Mesothelial cell of epicardium (in vitro differentiated cells): ENCODE measurements around the gene BMAL1. TPM values are rescaled to one million over a fixed set of nuclear protein-coding genes. Genes with fewer than 3 reads are reported as not detected.

Experiments
- DNase-seq, 2 experiments: peaks; one replicate each; pipeline ENCODE4 v3.0.0; 2021; ENCODE audit warnings: low spot score in 2 of 2; ENCODE audit not compliant: unreplicated experiment in 2 of 2
- H3K27ac Mint-ChIP-seq: 2 replicates; pipeline ENCODE4 v1.8.0; 2021; ENCODE audit warnings: mixed read lengths
- H3K27me3 Mint-ChIP-seq: 2 replicates; pipeline ENCODE4 v1.8.0; 2021; ENCODE audit warnings: low read depth, mixed read lengths
- H3K36me3 Mint-ChIP-seq: 2 replicates; pipeline ENCODE4 v1.8.0; 2021; ENCODE audit warnings: mixed read lengths
- H3K4me1 Mint-ChIP-seq: 2 replicates; pipeline ENCODE4 v1.8.0; 2021; ENCODE audit warnings: mixed read lengths
- H3K4me3 Mint-ChIP-seq: 2 replicates; pipeline ENCODE4 v1.8.0; 2021; ENCODE audit warnings: mild to moderate bottlenecking, moderate library complexity, mixed read lengths
- H3K9me3 Mint-ChIP-seq: 2 replicates; pipeline ENCODE4 v1.8.0; 2021; ENCODE audit warnings: mixed read lengths
- CTCF ChIP-seq: fragments of 200-600 bp; sonication (generic); IDR thresholded peaks from one replicate; pipeline ENCODE4 v1.5.0; 2021; ENCODE audit warnings: antibody characterized with exemption; ENCODE audit not compliant: unreplicated experiment
- total RNA-seq: library from RNA; stranded (reverse); gene quantifications from 3 replicates; pipeline ENCODE4 v1.2.1, GENCODE V29; 2021

Gene BMAL1
- total RNA-seq, 1 donor from 2014 or later = 6.7 TPM

GRCh38 chr11:13313005-13313819 lies 35.6 kb downstream of the BMAL1 start:
- no peak overlapping the region for H3K27ac Mint-ChIP-seq
- no peak for TF ChIP-seq CTCF

GRCh38 chr11:13314676-13315394 lies 37.2 kb downstream of the BMAL1 start:
- H3K9me3 Mint-ChIP-seq = no peaks in the 10 kb centered on the region
- peaks cover 11% of the 10 kb centered on the region for H3K4me1 Mint-ChIP-seq
- no peak for DNase-seq
- no peaks in the 10 kb centered on the region for H3K27me3 Mint-ChIP-seq
- H3K4me3 Mint-ChIP-seq = no peak overlapping the region
- H3K27ac Mint-ChIP-seq = no peak overlapping the region
- H3K36me3 Mint-ChIP-seq = no peaks in the 10 kb centered on the region
- TF ChIP-seq CTCF = no peak

More at GRCh38 chr11:13313005-13313819, 35.6 kb downstream of the BMAL1 start:
- DNase-seq = no peak
- no peaks in the 10 kb centered on the region for H3K36me3 Mint-ChIP-seq
- H3K4me3 Mint-ChIP-seq = no peak overlapping the region
- H3K9me3 Mint-ChIP-seq = no peaks in the 10 kb centered on the region
- H3K4me1 Mint-ChIP-seq = peaks cover 11% of the 10 kb centered on the region
- H3K27me3 Mint-ChIP-seq = no peaks in the 10 kb centered on the region

DNA sequence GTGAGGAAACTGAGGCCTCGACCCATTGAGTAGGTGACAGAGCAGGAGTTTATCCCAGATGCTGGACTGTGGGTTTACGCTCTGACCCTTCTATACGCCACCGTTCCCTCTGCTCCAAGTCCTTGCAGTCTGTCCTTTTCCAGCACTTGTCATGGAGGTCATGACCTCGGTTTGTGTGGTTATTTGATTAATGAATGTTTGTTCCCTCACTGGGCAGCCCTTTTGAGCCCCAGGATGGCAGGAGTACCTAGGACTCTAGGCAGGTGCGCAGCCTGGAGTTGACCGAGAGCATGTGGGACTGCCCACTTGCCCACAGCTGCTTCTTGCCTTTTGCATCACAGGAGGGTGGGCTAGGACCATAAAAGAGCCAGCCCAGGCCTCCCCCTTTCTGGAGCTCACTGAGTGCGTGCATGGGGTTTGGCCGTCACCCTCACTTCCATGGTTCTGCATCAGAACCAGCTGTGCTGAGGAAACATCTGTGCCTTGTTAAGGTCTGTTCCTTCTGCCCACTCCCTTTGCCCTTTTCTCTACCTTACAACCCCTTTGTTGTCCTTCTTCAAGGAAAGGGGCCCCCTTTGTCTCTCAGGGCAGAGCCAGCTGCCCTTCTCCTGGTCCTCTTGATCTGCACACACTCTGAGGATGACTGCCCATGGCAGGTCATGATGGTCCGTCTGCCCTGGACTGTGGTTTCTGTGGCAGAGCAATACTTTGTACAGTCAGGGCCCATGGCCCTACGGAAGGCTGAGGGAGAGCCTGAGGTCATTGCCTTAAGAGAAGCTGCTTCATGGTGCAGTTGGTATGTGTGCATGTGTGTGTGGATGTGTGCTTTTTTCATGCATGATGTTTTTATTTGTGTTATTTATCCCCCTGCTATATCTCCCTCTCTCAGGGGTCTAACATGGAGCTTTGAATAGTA lies 38.2 kb downstream of the BMAL1 start:
- Mint-ChIP-seq H3K9me3 (no peaks in the 10 kb centered on the region), H3K27ac (no peak overlapping the region), H3K4me1 (peaks cover 11% of the 10 kb centered on the region), H3K27me3 (no peaks in the 10 kb centered on the region), H3K4me3 (no peak overlapping the region), H3K36me3 (no peaks in the 10 kb centered on the region)
- no peak for TF ChIP-seq CTCF
- DNase-seq = no peak

DNA sequence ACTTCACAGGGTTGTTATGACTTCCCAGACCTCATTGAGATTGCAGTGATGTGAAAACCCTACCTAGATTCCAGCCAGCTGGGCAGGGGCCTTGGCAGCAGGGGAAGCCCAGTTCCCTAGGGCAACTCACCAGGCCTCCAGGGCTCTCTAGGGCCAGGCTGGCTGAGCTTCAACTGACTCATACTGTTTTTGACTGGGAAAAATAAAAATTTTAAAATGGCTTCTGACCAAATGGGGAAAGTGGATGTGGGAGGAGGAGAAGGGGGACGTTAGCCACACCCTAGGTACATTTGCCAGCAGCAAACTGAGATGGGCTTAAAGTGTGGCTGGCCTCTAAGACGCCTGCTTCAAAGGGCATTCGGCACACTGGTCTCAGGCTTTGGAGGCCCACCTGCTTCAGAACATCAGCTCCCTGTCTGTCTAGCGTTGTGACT lies 39.0 kb downstream of the BMAL1 start:
- no peak for TF ChIP-seq CTCF
- Mint-ChIP-seq H3K4me1 (peaks cover 11% of the 10 kb centered on the region), H3K27me3 (no peaks in the 10 kb centered on the region), H3K4me3 (no peak overlapping the region), H3K36me3 (no peaks in the 10 kb centered on the region), H3K9me3 (no peaks in the 10 kb centered on the region), H3K27ac (no peak overlapping the region)
- DNase-seq = no peak

- Mint-ChIP-seq H3K4me1 (peaks cover 11% of the 10 kb centered on the region), H3K27ac (no peak overlapping the region), H3K27me3 (no peaks in the 10 kb centered on the region), H3K4me3 (no peak overlapping the region), H3K36me3 (no peaks in the 10 kb centered on the region), H3K9me3 (no peaks in the 10 kb centered on the region)
- DNase-seq = no peak
- TF ChIP-seq CTCF = no peak
These were observed 39.9 kb downstream of the BMAL1 start for GRCh38 chr11:13317293-13318080.
